ENCODE measurements around the gene CAMTA1.

DNA sequence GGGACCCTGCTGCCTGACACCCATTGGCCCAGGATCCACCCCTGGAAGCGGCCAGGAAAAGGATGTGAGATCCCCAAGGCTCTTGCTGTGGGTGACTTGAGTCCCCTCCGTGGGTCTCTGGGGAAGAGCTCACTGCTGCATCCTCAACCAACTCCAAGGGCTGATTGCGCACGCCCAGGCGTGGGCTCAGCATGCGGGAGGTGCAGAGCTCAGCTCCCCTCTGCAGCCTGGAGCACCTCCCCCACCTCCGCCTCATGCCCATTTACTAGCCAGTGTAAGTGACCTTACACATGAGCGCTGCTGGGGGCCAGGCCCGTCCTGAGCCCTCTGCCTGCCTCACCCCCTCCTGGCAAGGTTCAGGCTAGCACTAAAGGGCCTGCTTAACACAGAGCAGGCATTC is 847.4 kb downstream of the CAMTA1 start:
- TF ChIP-seq, protein P1, sequence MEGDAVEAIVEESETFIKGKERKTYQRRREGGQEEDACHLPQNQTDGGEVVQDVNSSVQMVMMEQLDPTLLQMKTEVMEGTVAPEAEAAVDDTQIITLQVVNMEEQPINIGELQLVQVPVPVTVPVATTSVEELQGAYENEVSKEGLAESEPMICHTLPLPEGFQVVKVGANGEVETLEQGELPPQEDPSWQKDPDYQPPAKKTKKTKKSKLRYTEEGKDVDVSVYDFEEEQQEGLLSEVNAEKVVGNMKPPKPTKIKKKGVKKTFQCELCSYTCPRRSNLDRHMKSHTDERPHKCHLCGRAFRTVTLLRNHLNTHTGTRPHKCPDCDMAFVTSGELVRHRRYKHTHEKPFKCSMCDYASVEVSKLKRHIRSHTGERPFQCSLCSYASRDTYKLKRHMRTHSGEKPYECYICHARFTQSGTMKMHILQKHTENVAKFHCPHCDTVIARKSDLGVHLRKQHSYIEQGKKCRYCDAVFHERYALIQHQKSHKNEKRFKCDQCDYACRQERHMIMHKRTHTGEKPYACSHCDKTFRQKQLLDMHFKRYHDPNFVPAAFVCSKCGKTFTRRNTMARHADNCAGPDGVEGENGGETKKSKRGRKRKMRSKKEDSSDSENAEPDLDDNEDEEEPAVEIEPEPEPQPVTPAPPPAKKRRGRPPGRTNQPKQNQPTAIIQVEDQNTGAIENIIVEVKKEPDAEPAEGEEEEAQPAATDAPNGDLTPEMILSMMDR (IDR thresholded peaks at IDR 0.05; ENCODE audit: low read length) = no peak
- TF ChIP-seq EZH2 (optimal IDR thresholded peaks at IDR 0.05; ENCODE audit: low read depth, low read length) = no peak
